GOT3 (cell line): Measurements from ENCODE around the gene CST7.
"Not testable (repeated sequence)": the region's sequence is repeated elsewhere in the genome, so short reads cannot be mapped to it uniquely, and the experiment has no call there.

Experiments
- DNase-seq: peaks from one replicate; lab custom pipeline; 2025; ENCODE audit warnings: mixed read lengths; lab: John Stamatoyannopoulos, UW

CST7 gene, protein sequence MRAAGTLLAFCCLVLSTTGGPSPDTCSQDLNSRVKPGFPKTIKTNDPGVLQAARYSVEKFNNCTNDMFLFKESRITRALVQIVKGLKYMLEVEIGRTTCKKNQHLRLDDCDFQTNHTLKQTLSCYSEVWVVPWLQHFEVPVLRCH

DNA sequence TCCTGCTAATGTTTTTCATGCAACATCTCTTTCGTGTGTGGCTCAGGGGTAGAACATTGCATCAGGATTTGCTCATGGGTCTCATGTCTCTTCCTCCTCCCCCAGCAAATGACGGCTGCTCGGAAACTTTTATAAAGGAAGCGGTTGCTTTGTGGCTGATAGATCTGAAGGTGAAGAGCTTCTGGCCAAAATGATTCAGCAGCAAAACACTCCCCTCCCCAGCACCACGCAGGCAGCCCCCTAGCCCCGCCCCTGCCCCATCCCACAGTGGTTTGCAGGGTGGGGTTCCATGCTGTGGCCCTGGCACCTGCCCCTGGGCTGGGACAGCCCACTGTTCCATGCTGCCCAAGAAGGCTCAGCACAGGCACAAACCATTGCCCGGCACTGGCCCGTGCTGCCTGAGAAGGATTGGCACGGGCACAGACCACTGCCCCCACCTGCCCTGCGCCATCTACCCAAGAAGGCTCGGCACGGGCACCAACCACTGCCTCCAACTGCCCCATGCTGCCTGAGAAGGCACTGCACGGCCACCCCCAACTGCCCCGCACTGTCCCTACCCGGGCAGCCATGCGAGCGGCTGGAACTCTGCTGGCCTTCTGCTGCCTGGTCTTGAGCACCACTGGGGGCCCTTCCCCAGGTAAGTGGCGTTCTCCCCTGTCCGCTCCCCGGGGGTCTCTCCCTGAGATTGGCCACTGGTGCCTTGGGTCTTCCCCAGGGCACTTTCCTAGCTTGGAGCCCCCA lies at the start of gene CST7:
CST7 (plus strand) TSS at position 331 of the 741 bp plus-strand sequence; CDS start at position 568, 237 bp downstream.
- DNase-seq, result no peak

DNA sequence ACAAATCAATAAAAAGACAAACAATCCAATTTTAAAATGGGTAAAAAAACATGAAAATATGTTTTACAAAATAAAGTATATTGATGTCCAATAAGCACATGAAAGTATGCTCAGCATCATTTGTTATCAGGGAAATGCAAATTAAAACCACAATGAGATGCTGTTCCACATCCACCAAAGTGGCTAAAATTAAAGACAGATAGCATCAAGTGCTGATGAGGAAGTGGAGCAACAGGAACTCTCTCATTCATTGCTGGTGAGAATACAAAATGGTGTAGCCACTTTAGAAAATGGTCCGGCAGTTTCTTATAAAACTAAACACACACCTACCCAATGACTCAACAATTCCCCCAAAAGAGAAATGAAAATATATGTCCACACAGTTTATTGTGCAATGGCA lies 42.3 kb upstream of the CST7 start:
- DNase-seq, result no peak

DNA sequence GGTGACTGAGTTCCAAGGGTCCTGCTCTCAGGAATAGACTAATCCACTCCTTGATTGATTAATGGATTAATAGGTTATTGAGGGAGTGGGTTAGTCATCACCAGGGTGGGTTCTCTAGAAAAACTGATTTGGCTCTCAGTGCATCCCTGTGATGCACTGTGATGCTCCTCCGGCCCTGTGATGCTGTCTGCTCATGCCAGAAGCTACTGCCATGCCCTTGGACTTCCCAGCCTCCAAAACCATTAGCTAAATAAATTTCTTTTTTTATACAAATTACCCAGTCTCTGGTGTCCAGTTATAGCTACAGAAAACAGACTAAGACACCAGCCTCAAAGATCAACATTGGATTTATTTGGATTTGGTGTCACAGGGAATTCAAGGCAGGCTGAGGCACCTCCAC lies 40.4 kb upstream of the CST7 start:
- no peak for DNase-seq

DNA sequence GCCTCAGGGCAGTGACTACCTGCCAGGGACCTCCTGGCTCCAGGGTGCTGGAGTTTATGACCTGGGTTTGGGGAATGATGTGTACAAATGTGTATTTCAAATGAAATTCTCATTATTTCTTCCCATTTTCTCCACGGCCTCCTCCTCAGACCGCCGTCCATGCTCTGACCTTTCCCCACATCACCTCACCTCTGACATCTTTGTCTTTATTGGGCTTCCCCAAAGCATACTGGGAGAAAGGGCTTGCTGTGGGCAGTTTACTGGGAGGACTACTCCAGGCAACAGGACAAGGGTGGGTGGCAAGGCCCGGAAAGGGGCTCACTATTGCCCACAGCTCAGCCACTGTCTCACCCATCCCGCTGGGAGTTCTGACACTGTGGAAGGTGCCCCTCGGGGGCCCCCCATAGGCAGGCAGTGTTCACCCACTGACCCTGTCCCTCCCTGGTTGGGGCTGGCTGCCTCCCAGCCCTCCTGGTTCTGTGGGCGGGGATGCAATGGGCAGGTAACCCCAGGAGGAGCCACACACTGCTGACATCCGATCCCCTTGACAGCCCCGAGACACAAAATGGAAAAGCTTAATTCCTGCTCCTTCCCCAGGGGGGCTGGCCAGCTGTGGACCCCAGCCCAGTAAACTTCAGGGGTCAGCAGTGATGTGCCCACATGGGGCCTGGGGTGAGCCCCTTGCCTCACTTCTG lies 39.8 kb upstream of the CST7 start:
- no peak for DNase-seq

DNA sequence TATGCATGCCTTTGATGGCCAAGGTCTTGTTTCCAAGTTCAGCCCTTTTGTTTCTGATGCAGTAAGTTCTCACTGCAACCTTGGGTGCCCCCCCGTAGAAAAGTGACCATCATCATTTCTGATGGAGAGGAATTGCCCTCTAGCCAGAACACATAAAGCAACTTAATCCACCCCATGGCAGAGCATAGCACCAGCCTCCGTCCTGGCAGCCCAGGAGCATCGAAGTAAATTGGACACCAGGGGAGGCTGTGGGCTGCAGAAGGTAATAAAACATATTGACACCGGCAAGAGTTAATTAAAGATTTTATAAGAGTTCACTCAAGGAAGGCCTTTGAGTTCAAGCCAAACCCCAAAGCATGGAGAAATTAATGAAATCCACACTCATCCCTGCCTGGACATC lies 39.2 kb upstream of the CST7 start:
- no peak for DNase-seq

DNA sequence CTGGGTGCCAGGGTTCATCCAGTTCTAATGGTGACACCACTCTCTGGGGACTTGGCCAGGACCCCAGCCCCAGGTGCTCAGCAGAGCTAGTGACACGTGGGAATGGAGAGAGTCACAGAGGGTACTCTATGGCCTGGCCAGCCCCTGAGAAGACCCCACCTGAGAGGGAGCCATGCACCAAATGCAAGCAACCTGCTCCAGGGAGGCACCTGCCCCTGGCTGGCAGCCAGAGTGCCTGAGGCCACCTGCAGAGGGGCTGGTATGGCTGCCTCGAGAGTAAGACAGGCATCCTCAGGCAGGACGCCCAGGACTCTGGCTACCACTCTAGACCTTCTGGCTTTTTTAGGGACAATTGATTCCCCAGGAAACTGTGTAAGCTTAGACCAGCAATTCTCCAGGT lies 38.6 kb upstream of the CST7 start:
- no peak for DNase-seq

DNA sequence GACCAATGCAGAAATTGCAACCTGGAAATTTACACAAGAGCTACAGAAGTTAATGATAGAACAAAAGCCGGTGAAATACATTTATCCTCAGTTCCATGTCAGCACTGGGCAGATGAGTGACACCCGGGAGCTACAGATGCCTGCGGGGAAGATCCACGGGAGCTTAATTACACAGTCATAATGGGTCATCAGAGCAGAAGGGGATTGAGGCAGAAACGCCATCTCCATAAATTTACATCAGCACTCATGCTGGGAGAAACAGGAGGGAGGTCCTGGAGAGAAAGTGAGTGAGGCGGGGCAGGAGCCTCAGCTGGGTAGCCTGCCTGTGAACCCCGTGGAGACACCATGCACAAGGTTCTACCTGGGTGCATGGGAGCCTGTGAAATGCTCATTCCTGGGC lies 37.6 kb upstream of the CST7 start:
- DNase-seq, result no peak

DNA sequence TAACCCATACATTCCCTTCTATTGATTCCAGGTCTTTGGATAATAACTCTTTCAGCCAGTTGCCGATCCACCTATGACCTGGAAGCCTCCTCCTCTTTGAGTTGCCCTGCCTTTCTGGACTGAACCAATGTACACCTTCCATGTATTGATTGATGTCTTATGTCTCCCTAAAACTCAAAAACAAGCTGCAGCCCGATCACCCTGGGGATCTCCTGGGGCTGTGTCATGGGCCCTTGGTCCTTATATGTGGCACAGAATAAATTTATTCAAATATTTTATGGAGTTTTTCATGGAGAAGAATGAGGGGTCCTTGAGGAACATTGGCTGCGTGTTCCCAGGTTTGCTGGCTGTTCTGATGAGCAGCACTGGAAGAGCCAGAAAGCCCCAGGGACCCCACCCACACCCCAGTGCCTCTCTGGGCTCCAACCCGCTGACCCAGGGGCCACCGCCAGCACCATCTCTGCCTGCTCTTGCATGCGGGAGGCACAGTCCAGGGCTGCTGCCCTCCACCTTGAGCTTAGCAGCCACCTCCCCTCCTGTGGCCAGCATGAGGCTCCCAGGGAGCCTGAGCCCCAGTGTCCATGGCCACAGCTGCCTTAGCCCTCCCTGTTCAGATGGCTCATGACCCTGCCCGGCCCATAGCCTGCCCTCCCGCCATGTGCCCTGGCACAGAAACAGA lies 36.5 kb upstream of the CST7 start:
- DNase-seq, result no peak

DNA sequence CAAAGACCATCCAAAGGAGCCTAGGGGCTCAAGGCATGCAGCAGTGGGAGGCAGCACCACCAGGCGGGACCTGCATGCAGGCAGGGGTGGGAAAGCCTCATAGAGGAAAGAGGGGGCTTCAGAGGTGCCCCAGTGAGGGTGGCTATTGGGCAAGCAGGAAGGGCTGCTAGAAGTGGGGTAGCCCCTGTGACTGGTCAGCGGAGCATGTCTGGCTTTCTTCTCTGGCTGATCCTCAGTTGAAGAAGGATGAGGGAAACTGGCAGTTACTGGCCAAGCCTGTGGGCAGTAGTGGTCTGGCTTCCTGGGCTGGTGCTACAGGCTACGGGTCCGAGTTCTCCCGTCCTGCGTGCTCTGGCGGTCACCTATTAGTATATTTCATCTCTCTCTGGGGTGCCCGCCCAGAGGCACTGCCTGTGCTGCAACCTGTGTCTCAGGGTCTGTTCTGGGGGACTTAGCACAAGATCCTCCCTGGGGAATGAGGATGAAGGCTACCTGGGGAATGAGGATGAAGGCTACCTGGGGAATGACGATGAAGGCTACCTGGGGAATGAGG lies 35.9 kb upstream of the CST7 start:
- DNase-seq, result no peak

DNA sequence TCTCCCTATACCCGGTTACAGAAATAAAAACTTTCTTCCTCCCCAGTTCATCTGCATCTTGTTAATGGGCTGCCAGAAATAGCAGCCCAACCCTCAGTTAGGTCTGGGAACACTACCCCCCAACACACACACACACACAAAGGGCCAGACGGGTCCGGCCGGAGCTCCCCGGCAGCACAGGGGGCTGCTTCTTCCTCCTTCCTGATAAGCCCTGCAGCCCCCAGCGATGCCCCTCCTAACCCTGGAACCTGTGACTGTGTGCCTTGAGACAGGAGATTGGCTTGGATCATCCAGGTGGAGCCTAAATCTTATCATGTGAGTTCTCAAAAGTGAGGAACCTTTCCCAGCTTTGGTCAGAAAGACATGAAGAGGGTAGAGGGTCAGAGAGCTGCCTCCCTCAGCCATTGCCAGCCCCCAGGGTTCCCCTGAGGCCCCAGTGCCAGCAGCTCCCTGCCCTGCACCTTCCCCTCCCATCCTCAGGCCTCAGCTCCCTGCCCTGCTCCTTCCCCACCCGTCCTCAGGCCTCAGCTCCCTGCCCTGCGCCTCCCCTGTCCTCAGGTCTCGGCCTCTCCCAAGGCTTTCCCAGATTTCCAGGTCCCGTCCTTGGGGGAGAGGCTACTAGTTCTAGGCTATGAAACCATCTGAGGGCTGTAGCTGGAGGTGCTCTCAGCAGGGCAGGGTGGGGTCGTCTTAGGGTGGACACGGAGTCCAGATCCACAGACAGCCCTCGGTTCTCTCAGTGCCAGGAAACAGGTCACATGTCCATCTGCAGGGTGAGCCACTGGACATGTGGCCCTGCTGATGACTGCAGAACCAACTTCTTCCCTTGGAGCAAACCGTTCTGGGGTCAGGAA lies 34.5 kb upstream of the CST7 start:
- DNase-seq, result no peak

DNA sequence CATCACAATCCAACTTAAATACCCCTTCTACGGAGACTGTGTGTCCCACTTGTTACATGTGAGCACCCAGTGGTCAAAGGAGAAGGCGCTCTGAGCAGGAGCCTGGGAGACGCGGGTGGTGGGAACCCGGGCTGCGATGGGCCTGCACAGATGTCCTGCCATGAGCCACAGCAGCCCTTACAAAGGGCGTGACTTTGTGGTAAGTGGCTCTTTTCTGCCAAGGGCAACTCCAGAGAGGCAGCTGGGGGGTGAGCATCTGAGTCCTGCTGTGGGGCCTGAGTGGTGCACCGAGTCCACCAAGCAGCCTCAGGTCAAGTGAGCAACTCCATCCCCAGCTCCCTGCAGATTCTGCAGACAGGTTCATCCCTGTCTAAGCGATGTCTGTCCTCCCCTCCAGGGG lies 33.6 kb upstream of the CST7 start:
- DNase-seq, result no peak

DNA sequence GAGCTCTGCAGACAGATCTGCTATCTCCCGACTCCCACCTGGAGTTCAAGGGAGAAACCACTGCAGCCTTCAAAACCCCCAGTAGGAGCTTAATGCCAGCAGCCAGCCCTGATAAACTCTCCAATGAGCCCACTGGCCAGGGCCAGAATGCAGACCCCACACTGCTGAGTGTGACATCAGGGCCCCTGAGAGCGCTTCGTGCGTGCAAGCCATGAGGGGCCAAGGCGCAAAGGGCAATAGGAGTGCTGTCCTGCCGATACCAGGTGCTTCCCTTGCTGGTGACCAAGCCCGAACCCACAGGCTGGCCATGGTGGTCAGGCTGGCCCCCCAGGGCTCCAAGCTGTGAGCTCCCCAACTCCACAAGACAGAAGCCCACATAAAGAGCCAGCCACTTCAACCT lies 33.2 kb upstream of the CST7 start:
- DNase-seq, result no peak

DNA sequence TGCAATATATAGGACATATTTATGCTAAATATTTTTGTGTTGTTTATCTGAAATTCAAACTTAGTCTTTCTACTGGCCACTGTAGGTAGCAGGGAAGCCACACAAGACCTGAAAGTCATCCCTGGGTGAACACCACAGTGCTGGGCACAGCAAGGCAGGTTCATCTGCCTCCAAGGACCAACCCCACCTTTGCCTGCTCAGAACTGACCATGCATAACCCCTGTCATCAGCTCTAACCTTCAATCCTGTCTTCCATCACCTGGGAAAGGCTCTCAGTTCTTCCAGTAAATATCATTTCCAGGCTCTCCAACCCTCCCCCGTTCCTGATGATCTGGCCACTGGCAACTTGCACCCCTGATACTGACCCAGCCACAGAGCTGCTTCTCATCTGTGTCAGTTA lies 32.7 kb upstream of the CST7 start:
- DNase-seq, result no peak

DNA sequence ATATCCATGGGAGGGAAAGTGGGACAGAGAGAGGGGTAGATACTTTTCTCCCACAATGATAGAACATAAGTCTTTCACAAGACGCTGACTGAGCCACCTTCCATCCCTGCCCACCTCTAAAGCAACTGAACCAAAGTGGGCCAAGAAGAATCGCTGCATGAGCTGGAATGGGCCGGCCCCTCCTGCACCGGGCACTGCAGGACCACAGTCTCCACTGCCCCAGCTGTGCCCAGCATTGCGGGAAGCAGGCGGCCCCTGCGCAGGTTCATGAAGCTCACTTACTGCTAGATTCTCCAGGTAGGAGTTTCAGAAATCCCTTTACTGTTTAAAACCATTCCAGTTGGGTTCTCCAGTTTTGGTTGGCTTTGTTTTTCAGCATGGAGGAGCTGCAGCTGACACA lies 32.0 kb upstream of the CST7 start:
- no peak for DNase-seq

DNA sequence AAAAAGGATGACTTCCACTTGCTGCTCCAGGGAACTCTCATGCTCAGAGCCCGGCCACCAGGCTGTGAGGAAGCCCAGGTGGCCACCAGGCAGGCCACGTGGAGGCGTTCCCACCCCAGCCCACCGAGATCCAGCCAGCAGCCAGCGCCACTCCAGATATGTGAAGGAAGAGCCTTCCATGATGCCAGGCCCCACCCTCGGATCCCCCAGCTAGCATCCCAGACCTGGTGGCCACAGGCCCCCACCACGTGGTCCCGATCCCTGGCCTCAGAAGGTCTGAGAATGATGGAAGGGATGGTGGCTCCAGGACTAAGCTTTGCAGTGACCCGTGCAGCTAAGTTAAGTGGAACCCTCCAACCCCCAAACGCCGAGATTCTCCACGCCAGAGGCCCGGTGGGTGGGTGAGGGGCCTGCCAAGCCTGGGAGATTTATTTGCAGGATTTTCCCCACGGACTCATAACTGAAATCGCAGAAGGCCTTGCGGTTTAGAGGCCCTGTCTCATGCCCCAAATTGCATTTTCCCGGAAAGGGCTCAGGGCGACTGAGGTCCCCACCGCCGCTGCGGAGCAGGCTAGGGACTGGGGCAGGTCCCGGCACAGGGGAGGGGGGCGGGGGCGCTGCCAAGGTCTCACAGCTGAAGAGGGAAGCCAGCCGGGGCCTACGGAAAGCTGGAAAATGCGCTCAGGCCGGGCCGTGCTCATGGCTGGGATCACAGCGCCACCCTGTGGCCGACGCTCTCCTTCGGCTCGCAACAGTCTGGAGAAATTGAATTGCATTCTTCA lies 31.1 kb upstream of the CST7 start:
- DNase-seq, result peak; percentile 22

DNA sequence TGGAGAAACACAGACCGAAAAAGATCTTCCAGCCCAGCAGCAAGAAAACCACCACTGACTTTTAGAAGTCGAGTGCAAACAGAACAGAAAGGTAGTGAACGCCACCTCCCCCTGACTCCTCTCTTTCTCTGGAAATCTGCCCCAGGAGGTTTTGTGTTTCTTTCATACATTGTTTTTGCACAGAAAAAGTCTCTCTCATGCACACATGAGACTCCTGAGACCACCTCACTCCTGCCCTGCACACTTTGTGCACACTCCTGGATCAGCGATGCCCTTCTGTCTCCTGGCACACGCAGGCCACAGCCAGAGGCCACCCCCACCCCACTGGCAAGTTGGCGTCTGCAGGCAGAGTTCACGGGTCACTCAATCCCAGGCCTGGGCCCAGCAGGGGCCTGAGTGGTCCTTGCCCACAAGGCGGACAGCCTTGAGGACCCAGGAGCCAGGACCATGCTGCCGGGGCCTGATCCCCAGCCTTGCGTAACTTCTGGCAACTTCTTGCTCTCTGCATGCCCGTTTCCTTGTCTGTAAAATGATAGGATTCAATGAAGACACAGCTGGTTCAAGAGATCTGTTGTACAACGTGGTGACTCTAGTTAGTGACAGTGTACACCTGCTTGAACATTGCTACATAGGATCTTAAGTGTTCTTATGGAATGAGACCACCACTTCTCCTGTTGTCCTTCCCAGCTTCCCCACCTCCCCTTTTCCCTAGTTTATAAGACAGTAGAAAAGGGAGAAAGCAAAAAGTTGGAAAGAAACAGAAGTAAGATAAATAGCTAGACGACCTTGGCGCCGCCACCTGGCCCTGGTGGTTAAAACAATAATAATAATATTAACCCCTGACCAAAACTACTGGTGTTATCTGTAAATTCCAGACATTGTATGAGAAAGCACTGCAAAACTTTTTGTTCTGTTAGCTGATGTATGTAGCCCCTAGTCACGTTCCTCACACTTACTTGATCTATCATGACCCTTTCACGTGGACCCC lies 30.2 kb upstream of the CST7 start:
- DNase-seq, result no peak

DNA sequence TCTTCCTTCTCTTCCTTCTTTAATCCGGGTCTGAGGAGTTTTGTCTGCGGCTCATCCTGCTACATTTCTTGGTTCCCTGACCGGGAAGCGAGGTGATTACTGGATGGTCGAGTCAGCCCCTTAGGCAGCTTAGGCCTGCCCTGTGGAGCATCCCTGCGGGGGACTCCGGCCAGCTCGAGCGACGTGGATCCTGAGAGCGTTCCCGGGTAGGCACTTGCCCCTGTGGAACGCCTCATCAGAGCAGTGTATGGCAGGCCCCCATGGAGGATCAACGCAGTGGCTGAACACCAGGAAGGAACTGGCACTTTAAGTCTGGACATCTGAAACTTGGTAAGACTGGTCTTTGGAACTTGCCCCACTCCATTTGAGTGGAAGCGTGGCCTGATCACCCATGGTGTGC lies 29.4 kb upstream of the CST7 start:
- DNase-seq, result not testable (repeated sequence)

DNA sequence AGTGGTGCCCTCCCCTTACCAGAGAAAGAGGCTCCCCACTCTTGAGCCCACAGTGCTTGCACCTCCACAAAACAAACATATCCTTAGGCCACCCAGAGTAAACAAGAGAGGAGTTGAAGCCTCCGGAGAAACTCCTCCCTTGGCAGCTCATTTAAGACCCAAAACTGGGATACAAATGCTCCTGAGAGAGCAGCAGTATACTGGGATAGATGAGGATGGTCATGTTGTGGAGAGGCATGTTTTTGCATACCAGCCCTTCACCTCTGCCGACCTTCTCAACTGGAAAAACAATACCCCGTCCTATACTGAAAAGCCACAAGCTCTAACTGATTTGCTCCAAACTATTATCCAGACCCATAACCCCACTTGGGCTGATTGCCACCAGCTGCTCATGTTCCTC lies 28.4 kb upstream of the CST7 start:
- not testable (repeated sequence) for DNase-seq

DNA sequence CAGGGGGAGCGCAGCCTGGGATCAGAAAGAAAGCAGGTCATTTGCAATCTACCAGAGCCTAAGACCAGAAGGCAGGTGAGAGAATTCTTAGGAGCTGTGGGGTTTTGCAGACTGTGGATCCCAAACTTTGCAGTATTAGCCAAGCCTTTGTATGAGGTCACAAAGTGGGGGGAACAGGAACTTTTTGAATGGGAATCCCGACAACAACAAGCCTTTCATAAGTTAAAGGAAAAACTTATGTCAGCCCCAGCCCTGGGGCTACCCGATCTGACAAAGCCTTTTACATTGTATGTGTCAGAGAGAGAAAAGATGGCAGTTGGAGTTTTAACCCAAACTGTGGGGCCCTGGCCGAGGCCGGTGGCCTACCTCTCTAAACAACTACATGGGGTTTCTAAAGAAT lies 19.8 kb upstream of the CST7 start:
- DNase-seq, result not testable (repeated sequence)
